SJCRH30 (cell line): ENCODE results near the gene SLC39A13. TPM values are rescaled to one million over a fixed set of nuclear protein-coding genes. Genes with fewer than 3 reads are reported as not detected.
A peak's percentile ranks its signal among the peaks of the same experiment; 100 is the strongest.

ENCODE experiments used
- DNase-seq, 2 experiments: peaks; one replicate each; pipeline ENCODE4 v3.0.0-alpha.2; 2015 to 2020
- H3K27ac ChIP-seq: fragments of 250-450 bp; sonication (Bioruptor Pico); 2 replicates; pipeline ENCODE4 v1.5.1; 2020; ENCODE audit warnings: mild to moderate bottlenecking, moderate library complexity
- H3K27me3 ChIP-seq: fragments of 250-450 bp; sonication (Bioruptor Pico); 2 replicates; pipeline ENCODE4 v1.5.1; 2020; ENCODE audit warnings: mild to moderate bottlenecking, moderate library complexity
- H3K36me3 ChIP-seq: fragments of 250-450 bp; sonication (Bioruptor Pico); 2 replicates; pipeline ENCODE4 v1.5.1; 2020; ENCODE audit warnings: mild to moderate bottlenecking, moderate library complexity
- H3K4me1 ChIP-seq: fragments of 250-450 bp; sonication (Bioruptor Pico); 2 replicates; pipeline ENCODE4 v1.5.1; 2020; ENCODE audit warnings: mild to moderate bottlenecking, moderate library complexity
- H3K4me3 ChIP-seq: fragments of 250-450 bp; sonication (Bioruptor Pico); 2 replicates; pipeline ENCODE4 v1.5.1; 2020; ENCODE audit warnings: mild to moderate bottlenecking, moderate library complexity
- H3K9me3 ChIP-seq: fragments of 250-450 bp; sonication (Bioruptor Pico); replicated peaks from 2 replicates; pipeline ENCODE4 v1.5.1; 2020; ENCODE audit warnings: mild to moderate bottlenecking, moderate library complexity
- total RNA-seq: library from RNA; depleted of rRNA; stranded (reverse); fragments of >200 nt; shearing (Covaris generic); gene quantifications from 2 replicates; pipeline ENCODE4 v1.2.3, GENCODE V29; 2014

The SLC39A13 gene
- total RNA-seq, 1 experiment from 2014 or later: 24.4 TPM

GRCh38 chr11:47406896-47407745 is 1.3 kb upstream of the SLC39A13 start:
- Histone ChIP-seq H3K36me3 (no peaks in the 10 kb centered on the region), H3K27me3 (no peaks in the 10 kb centered on the region), H3K9me3 (no peaks in the 10 kb centered on the region), H3K4me1 (no peaks in the 10 kb centered on the region; the same call in 1 of the 2 replicates), H3K27ac (no peak overlapping the region; the same call in 1 of the 2 replicates), H3K4me3 (peak overlapping the region; percentile 81)
- DNase-seq: no peak

GRCh38 chr11:47408598-47409439 is 429 bp downstream of the SLC39A13 start:
- Histone ChIP-seq H3K27ac (peak overlapping the region; percentile 49), H3K4me1 (no peaks in the 10 kb centered on the region; the same call in 1 of the 2 replicates)
- DNase-seq: peak; percentile 38 to 48

GRCh38 chr11:47409440-47410369 is 1.3 kb downstream of the SLC39A13 start:
- no peak for DNase-seq
- Histone ChIP-seq H3K4me1 (peaks cover under 1% of the 10 kb centered on the region), H3K4me3 (peak overlapping the region; percentile 81), H3K9me3 (no peaks in the 10 kb centered on the region), H3K36me3 (no peaks in the 10 kb centered on the region), H3K27me3 (no peaks in the 10 kb centered on the region), H3K27ac (no peak overlapping the region)

More at GRCh38 chr11:47408598-47409439, 429 bp downstream of the SLC39A13 start:
- H3K9me3 ChIP-seq: no peaks in the 10 kb centered on the region
- no peaks in the 10 kb centered on the region for H3K27me3 ChIP-seq
- no peaks in the 10 kb centered on the region for H3K36me3 ChIP-seq
- peak overlapping the region; percentile 81 for H3K4me3 ChIP-seq

GRCh38 chr11:47410370-47411264 is 2.2 kb downstream of the SLC39A13 start:
- H3K27me3 ChIP-seq: no peaks in the 10 kb centered on the region
- H3K36me3 ChIP-seq: no peaks in the 10 kb centered on the region
- DNase-seq: no peak
- H3K4me1 ChIP-seq: peaks cover 10% of the 10 kb centered on the region
- no peak overlapping the region for H3K4me3 ChIP-seq
- H3K27ac ChIP-seq: no peak overlapping the region
- no peaks in the 10 kb centered on the region for H3K9me3 ChIP-seq

- peaks cover under 1% of the 10 kb centered on the region; the same call in 1 of the 2 replicates for H3K36me3 ChIP-seq
- DNase-seq: peak; percentile 60 to 68
- H3K9me3 ChIP-seq: no peaks in the 10 kb centered on the region
- H3K27ac ChIP-seq: no peak overlapping the region
- no peaks in the 10 kb centered on the region for H3K27me3 ChIP-seq
- H3K4me1 ChIP-seq: peaks cover 23% of the 10 kb centered on the region
- H3K4me3 ChIP-seq: no peak overlapping the region
These were observed 3.7 kb downstream of the SLC39A13 start for GRCh38 chr11:47411884-47412746.

- H3K36me3 ChIP-seq: peaks cover 13% of the 10 kb centered on the region
- H3K27ac ChIP-seq: no peak overlapping the region
- H3K27me3 ChIP-seq: no peaks in the 10 kb centered on the region
- H3K9me3 ChIP-seq: no peaks in the 10 kb centered on the region
- H3K4me1 ChIP-seq: peaks cover 26% of the 10 kb centered on the region
- no peak overlapping the region for H3K4me3 ChIP-seq
- no peak for DNase-seq
These were observed 5.0 kb downstream of the SLC39A13 start for GRCh38 chr11:47413351-47413750.

- H3K27me3 ChIP-seq: no peaks in the 10 kb centered on the region
- no peak overlapping the region for H3K4me3 ChIP-seq
- H3K9me3 ChIP-seq: no peaks in the 10 kb centered on the region
- DNase-seq: no peak
- H3K36me3 ChIP-seq: peaks cover 20% of the 10 kb centered on the region
- H3K4me1 ChIP-seq: peaks cover 26% of the 10 kb centered on the region
- no peak overlapping the region for H3K27ac ChIP-seq
These were observed 5.7 kb downstream of the SLC39A13 start for GRCh38 chr11:47413908-47414684.

GRCh38 chr11:47414685-47415070 is 6.3 kb downstream of the SLC39A13 start:
- DNase-seq: no peak
- Histone ChIP-seq H3K4me1 (peaks cover 26% of the 10 kb centered on the region), H3K27me3 (no peaks in the 10 kb centered on the region), H3K36me3 (peaks cover 23% of the 10 kb centered on the region), H3K27ac (no peak overlapping the region), H3K4me3 (no peak overlapping the region), H3K9me3 (no peaks in the 10 kb centered on the region)

- peaks cover 28% of the 10 kb centered on the region for H3K36me3 ChIP-seq
- no peaks in the 10 kb centered on the region for H3K27me3 ChIP-seq
- peak in 1 of 2 experiments; percentile 33 for DNase-seq
- peaks cover 26% of the 10 kb centered on the region for H3K4me1 ChIP-seq
- H3K27ac ChIP-seq: peak overlapping the region; percentile 53
- no peaks in the 10 kb centered on the region for H3K9me3 ChIP-seq
- no peak overlapping the region for H3K4me3 ChIP-seq
These were observed 6.9 kb downstream of the SLC39A13 start for GRCh38 chr11:47415091-47415854.

- Histone ChIP-seq H3K4me3 (no peak overlapping the region), H3K36me3 (peaks cover 35% of the 10 kb centered on the region), H3K9me3 (no peaks in the 10 kb centered on the region), H3K4me1 (peaks cover 26% of the 10 kb centered on the region), H3K27ac (peak overlapping the region; percentile 53), H3K27me3 (no peaks in the 10 kb centered on the region)
- DNase-seq: peak; percentile 95
These were observed 7.6 kb downstream of the SLC39A13 start for GRCh38 chr11:47415949-47416472.

- H3K4me3 ChIP-seq: no peak overlapping the region
- peaks cover 44% of the 10 kb centered on the region for H3K36me3 ChIP-seq
- peaks cover 26% of the 10 kb centered on the region for H3K4me1 ChIP-seq
- H3K27me3 ChIP-seq: no peaks in the 10 kb centered on the region
- no peaks in the 10 kb centered on the region for H3K9me3 ChIP-seq
- DNase-seq: no peak
- H3K27ac ChIP-seq: no peak overlapping the region
These were observed 9.3 kb downstream of the SLC39A13 start for GRCh38 chr11:47417712-47418111.
